ENCODE data around the gene CAP1.

- TF ChIP-seq POLR2A (IDR thresholded peaks at IDR 0.05) (no peak), CTCF (IDR thresholded peaks at IDR 0.05) (no peak), POLR2AphosphoS5 (IDR thresholded peaks at IDR 0.05) (no peak)
Measured at GRCh38 chr1:40024671-40025070, 15.9 kb upstream of the CAP1 start.
